ENCODE results near the gene ATF6. TPM values are rescaled to one million over a fixed set of nuclear protein-coding genes. Genes with fewer than 3 reads are reported as not detected.

The ATF6 gene
- total and polyA plus RNA-seq, 2 donors (not counting 1 experiment from before 2014, with no cell fraction given): 25.3 to 27.4 TPM

GRCh38 chr1:161772397-161772796 lies 6.3 kb downstream of the ATF6 start:
- H3K79me2 ChIP-seq (ENCODE audit: control insufficient read depth, insufficient read depth, low read length): peaks cover 21% of the 10 kb centered on the region
- no peak overlapping the region for H3K9ac ChIP-seq (ENCODE audit: insufficient read depth, low read length)
- no peak overlapping the region for H3K4me2 ChIP-seq (ENCODE audit: extremely low read depth, insufficient read depth, low read length)
- no peaks in the 10 kb centered on the region for H3K36me3 ChIP-seq (ENCODE audit: control insufficient read depth, insufficient read depth, low read length)
- no peak for DNase-seq (ENCODE audit: low read depth in 2 of 2)
- H3K27ac ChIP-seq (ENCODE audit: insufficient read depth, low read length): no peak overlapping the region
- H2AFZ ChIP-seq (ENCODE audit: low read length): no peak overlapping the region
- no peak for TF ChIP-seq CTCF (conservative IDR thresholded peaks at IDR 0.05 in 1 of 2, IDR thresholded peaks at IDR 0.05 in 1 of 2; ENCODE audit: low read depth in 1 of 2, low read length in 2 of 2)
- no peak for TF ChIP-seq EZH2 (IDR thresholded peaks at IDR 0.05; ENCODE audit: low read length, missing control alignments)
- H3K4me3 ChIP-seq (replicated peaks in 1 of 4; ENCODE audit: control extremely low read depth in 1 of 4, insufficient read depth in 1 of 4, low read depth in 3 of 4, low read length in 4 of 4): no peak overlapping the region
- H4K20me1 ChIP-seq (ENCODE audit: control insufficient read depth, extremely low read depth, insufficient read depth, low read length): no peaks in the 10 kb centered on the region
- H3K9me3 ChIP-seq (ENCODE audit: control insufficient read depth, insufficient read depth, low read depth, low read length): no peaks in the 10 kb centered on the region
- no peaks in the 10 kb centered on the region for H3K4me1 ChIP-seq (ENCODE audit: control insufficient read depth, extremely low read depth, insufficient read depth, low read length)
- H3K27me3 ChIP-seq (ENCODE audit: control insufficient read depth, insufficient read depth, low read length): no peaks in the 10 kb centered on the region

GRCh38 chr1:161773791-161774190 lies 7.7 kb downstream of the ATF6 start:
- no peaks in the 10 kb centered on the region for H4K20me1 ChIP-seq (ENCODE audit: control insufficient read depth, extremely low read depth, insufficient read depth, low read length)

GRCh38 chr1:161777261-161777660 lies 11.1 kb downstream of the ATF6 start:
- TF ChIP-seq CTCF (conservative IDR thresholded peaks at IDR 0.05 in 1 of 2, IDR thresholded peaks at IDR 0.05 in 1 of 2; ENCODE audit: low read depth in 1 of 2, low read length in 2 of 2) (no peak), EZH2 (IDR thresholded peaks at IDR 0.05; ENCODE audit: low read length, missing control alignments) (no peak)
- Histone ChIP-seq H3K27me3 (ENCODE audit: control insufficient read depth, insufficient read depth, low read length) (no peaks in the 10 kb centered on the region), H3K79me2 (ENCODE audit: control insufficient read depth, insufficient read depth, low read length) (peaks cover 2% of the 10 kb centered on the region), H3K27ac (ENCODE audit: insufficient read depth, low read length) (no peak overlapping the region), H3K36me3 (ENCODE audit: control insufficient read depth, insufficient read depth, low read length) (no peaks in the 10 kb centered on the region), H3K4me3 (replicated peaks in 1 of 4; ENCODE audit: control extremely low read depth in 1 of 4, insufficient read depth in 1 of 4, low read depth in 3 of 4, low read length in 4 of 4) (no peak overlapping the region), H3K9ac (ENCODE audit: insufficient read depth, low read length) (no peak overlapping the region), H3K4me1 (ENCODE audit: control insufficient read depth, extremely low read depth, insufficient read depth, low read length) (peaks cover 3% of the 10 kb centered on the region), H3K9me3 (ENCODE audit: control insufficient read depth, insufficient read depth, low read depth, low read length) (no peaks in the 10 kb centered on the region), H4K20me1 (ENCODE audit: control insufficient read depth, extremely low read depth, insufficient read depth, low read length) (no peaks in the 10 kb centered on the region), H3K4me2 (ENCODE audit: extremely low read depth, insufficient read depth, low read length) (no peak overlapping the region), H2AFZ (ENCODE audit: low read length) (no peak overlapping the region)
- DNase-seq (ENCODE audit: low read depth in 2 of 2): no peak

More at GRCh38 chr1:161773791-161774190, 7.7 kb downstream of the ATF6 start:
- Histone ChIP-seq H3K27me3 (ENCODE audit: control insufficient read depth, insufficient read depth, low read length) (no peaks in the 10 kb centered on the region), H2AFZ (ENCODE audit: low read length) (no peak overlapping the region), H3K4me2 (ENCODE audit: extremely low read depth, insufficient read depth, low read length) (no peak overlapping the region), H3K9ac (ENCODE audit: insufficient read depth, low read length) (no peak overlapping the region), H3K4me1 (ENCODE audit: control insufficient read depth, extremely low read depth, insufficient read depth, low read length) (no peaks in the 10 kb centered on the region), H3K79me2 (ENCODE audit: control insufficient read depth, insufficient read depth, low read length) (peaks cover 11% of the 10 kb centered on the region), H3K9me3 (ENCODE audit: control insufficient read depth, insufficient read depth, low read depth, low read length) (no peaks in the 10 kb centered on the region), H3K36me3 (ENCODE audit: control insufficient read depth, insufficient read depth, low read length) (no peaks in the 10 kb centered on the region), H3K4me3 (replicated peaks in 1 of 4; ENCODE audit: control extremely low read depth in 1 of 4, insufficient read depth in 1 of 4, low read depth in 3 of 4, low read length in 4 of 4) (no peak overlapping the region), H3K27ac (ENCODE audit: insufficient read depth, low read length) (no peak overlapping the region)
- TF ChIP-seq EZH2 (IDR thresholded peaks at IDR 0.05; ENCODE audit: low read length, missing control alignments): no peak
- TF ChIP-seq CTCF (conservative IDR thresholded peaks at IDR 0.05 in 1 of 2, IDR thresholded peaks at IDR 0.05 in 1 of 2; ENCODE audit: low read depth in 1 of 2, low read length in 2 of 2): no peak
- DNase-seq (ENCODE audit: low read depth in 2 of 2): no peak

All from fibroblast of lung (primary cell).